ENCODE results near the gene ENC1. TPM values are rescaled to one million over a fixed set of nuclear protein-coding genes. Genes with fewer than 3 reads are reported as not detected.
A peak's percentile ranks its signal among the peaks of the same experiment; 100 is the strongest.

The ENC1 gene
- total and polyA plus RNA-seq, 2 of the 4 experiments (the other 2 are of a cell fraction): 25.6 to 70.8 TPM

- Histone ChIP-seq H4K8ac (ENCODE audit: low read depth in 2 of 2, low read length in 2 of 2) (no peak overlapping the region), H4K91ac (ENCODE audit: insufficient read depth, low read depth, low read length) (no peak overlapping the region), H3K4me2 (ENCODE audit: low read depth, low read length) (no peak overlapping the region), H2BK20ac (ENCODE audit: low read depth, low read length) (no peak overlapping the region), H2AK5ac (ENCODE audit: low read depth, low read length) (no peak overlapping the region), H3K14ac (replicated peaks; ENCODE audit: low read depth, low read length) (no peak overlapping the region), H3K27ac (ENCODE audit: insufficient read depth, low read length) (no peak overlapping the region), H2AFZ (replicated peaks; ENCODE audit: low read length, poor library complexity) (peak overlapping the region; percentile 38), H3K27me3 (ENCODE audit: control insufficient read depth, insufficient read depth, low read length) (0 out of 2 replicates have a peak, but pooled peaks cover 3% of the 10 kb centered on the region), H3K36me3 (ENCODE audit: control insufficient read depth, insufficient read depth, low read length) (no peaks in the 10 kb centered on the region), H3K9me3 (ENCODE audit: control insufficient read depth, insufficient read depth, low read length) (no peaks in the 10 kb centered on the region), H3K4me3 (ENCODE audit: insufficient read depth, low read depth, low read length) (no peak overlapping the region), H3K9ac (ENCODE audit: low read depth, low read length) (no peak overlapping the region), H2BK5ac (ENCODE audit: low read depth, low read length, poor library complexity, severe bottlenecking) (no peak overlapping the region), H2AK9ac (replicated peaks; ENCODE audit: low read depth, low read length, poor library complexity) (no peak overlapping the region), H3K9me1 (ENCODE audit: insufficient read depth, low read length) (no peaks in the 10 kb centered on the region), H3K18ac (ENCODE audit: low read depth, low read length) (no peak overlapping the region; the same call in 1 of the 2 replicates), H4K5ac (ENCODE audit: low read depth, low read length) (no peak overlapping the region; the same call in 1 of the 2 replicates), H3K23ac (ENCODE audit: low read depth, low read length) (0 out of 2 replicates have a peak overlapping the region, but pooled peaks have one; percentile 67), H3K79me1 (ENCODE audit: low read depth in 1 of 2, low read length in 2 of 2) (no peaks in the 10 kb centered on the region), H2BK120ac (ENCODE audit: low read depth, low read length) (no peak overlapping the region), H3K4ac (ENCODE audit: low read depth, low read length) (no peak overlapping the region), H4K20me1 (ENCODE audit: insufficient read depth, low read length) (no peaks in the 10 kb centered on the region), H3K56ac (ENCODE audit: extremely low read depth, insufficient read depth, low read length) (no peak overlapping the region), H3K4me1 (ENCODE audit: control insufficient read depth, insufficient read depth, low read length) (no peaks in the 10 kb centered on the region; the same call in 1 of the 2 replicates), H2BK15ac (ENCODE audit: low read depth, low read length) (no peak overlapping the region)
- 0 out of 2 replicates have a peak, but pooled peaks have one; percentile 37 for ATAC-seq (ENCODE audit: low read depth)
- no TSS peak for BruUV-seq (replicated peaks)
- POLR2A ChIA-PET (ENCODE audit: unreplicated experiment): no interaction called here
- in situ Hi-C loops (cut with MboI; ENCODE audit: low sequenced_read_pairs): loop anchor here (25.0 kb wide), 1 partner anchor 602 kb away; no protein-coding TSS in a partner anchor
- no CpG with 5 or more reads among the region's 1 CpG for whole genome bisulfite sequencing, 2 experiments (ENCODE audit: extremely low coverage in 2 of 2, insufficient read length in 1 of 2)
- CTCF ChIA-PET: interaction anchor here (0.6 kb wide), 1 partner anchor 1594 kb away, joined by 6 read pairs; no protein-coding TSS in a partner anchor
- dilution Hi-C loops (cut with HindIII; ENCODE audit: low sequenced_read_pairs, unreplicated experiment): no loop called here
- TF ChIP-seq RCOR1 (IDR thresholded peaks at IDR 0.05; ENCODE audit: insufficient replicate concordance, low read length): no peak
- TF ChIP-seq MAZ (IDR thresholded peaks at IDR 0.05; ENCODE audit: borderline replicate concordance, low read depth, low read length): no peak
- no peak for TF ChIP-seq MXI1 (IDR thresholded peaks at IDR 0.05; ENCODE audit: borderline replicate concordance, low read depth, low read length)
- TF ChIP-seq CTCF (conservative IDR thresholded peaks at IDR 0.05; ENCODE audit: low read depth, low read length): no peak
- no peak for TF ChIP-seq NFE2L2 (IDR thresholded peaks at IDR 0.05; ENCODE audit: low read depth, low read length)
- TF ChIP-seq POLR2A (IDR thresholded peaks at IDR 0.05; ENCODE audit: low read depth, low read length): no peak
- TF ChIP-seq MAFK (IDR thresholded peaks at IDR 0.05; ENCODE audit: low read depth, low read length): no peak
- TF ChIP-seq RAD21 (IDR thresholded peaks at IDR 0.05; ENCODE audit: low read length): no peak
- no peak for TF ChIP-seq ELK1 (IDR thresholded peaks at IDR 0.05; ENCODE audit: borderline replicate concordance, low read depth, low read length)
- no peak for TF ChIP-seq RFX5 (IDR thresholded peaks at IDR 0.05; ENCODE audit: low read depth, low read length)
- no peak for TF ChIP-seq CEBPB (IDR thresholded peaks at IDR 0.05; ENCODE audit: low read depth, low read length)
- DNase-seq: peak; percentile 35
- intact Hi-C loops (cut with micrococcal nuclease): no loop called here
These were observed 19.6 kb upstream of the ENC1 start for GRCh38 chr5:74660140-74660539.

Data from IMR-90 (cell line).